Activated naive CD8-positive, alpha-beta T cell treated with anti-CD3 and anti-CD28 coated beads, Interleukin-2, amount 50 U/mL, for 24 hours (primary cell): ENCODE data around the gene TGM1.
"Not testable (repeated sequence)": the region's sequence is repeated elsewhere in the genome, so short reads cannot be mapped to it uniquely, and the experiment has no call there.

Source experiments
- ATAC-seq: fragments of 150-1000 bp; cut with Tn5 transposase; one replicate; pipeline ENCODE4 v1.10.0; 2021
- DNase-seq: peaks from one replicate; pipeline ENCODE4 v3.0.0; 2021
- H3K27ac Mint-ChIP-seq: one replicate; pipeline ENCODE4 v1.8.0; 2021; ENCODE audit warnings: mild to moderate bottlenecking, mixed read lengths
- H3K27me3 Mint-ChIP-seq: one replicate; pipeline ENCODE4 v1.8.0; 2021; ENCODE audit warnings: mixed read lengths
- H3K36me3 Mint-ChIP-seq: one replicate; pipeline ENCODE4 v1.8.0; 2021; ENCODE audit warnings: low read depth, mixed read lengths
- H3K4me1 Mint-ChIP-seq: one replicate; pipeline ENCODE4 v1.8.0; 2021; ENCODE audit warnings: mixed read lengths
- H3K4me3 Mint-ChIP-seq: one replicate; pipeline ENCODE4 v1.8.0; 2021; ENCODE audit warnings: mild to moderate bottlenecking, moderate library complexity, mixed read lengths
- H3K9me3 Mint-ChIP-seq: one replicate; pipeline ENCODE4 v1.8.0; 2021; ENCODE audit warnings: mixed read lengths

The TGM1 gene

DNA sequence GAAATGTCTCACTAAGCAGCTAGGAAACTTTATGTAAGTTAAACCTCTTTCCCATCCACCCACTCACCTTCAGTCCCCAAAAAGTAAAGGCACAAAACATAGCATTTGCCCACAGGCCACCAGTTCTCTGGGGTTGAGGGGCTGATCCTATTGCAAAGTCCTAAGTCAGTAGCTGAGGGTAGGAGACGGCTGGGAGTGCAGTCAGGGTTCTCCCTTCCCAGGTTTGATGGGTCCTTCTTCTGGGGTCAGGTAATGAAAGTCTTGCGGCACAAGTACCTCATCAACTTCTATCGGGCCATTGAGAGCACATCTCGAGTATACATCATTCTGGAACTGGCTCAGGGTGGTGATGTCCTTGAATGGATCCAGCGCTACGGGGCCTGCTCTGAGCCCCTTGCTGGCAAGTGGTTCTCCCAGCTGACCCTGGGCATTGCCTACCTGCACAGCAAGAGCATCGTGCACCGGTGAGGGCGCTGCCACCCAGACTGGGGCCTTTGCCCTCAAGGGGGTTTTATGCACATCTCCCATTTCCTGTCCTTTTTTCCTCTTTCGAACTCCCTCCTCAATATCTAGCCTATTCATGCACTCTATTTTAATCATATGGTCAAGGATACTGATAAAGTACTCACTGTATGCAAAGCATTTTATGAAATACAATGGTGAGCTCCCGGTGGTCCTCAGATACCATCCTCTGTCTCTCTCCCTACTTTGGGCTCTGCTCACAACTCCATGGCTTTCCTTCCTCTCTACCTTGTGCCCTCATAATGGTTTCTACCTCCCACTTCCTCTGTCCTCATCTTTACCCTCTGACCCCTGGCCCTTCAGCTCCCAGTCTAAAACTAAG, 56.5 kb downstream of the TGM1 start:
- ATAC-seq (no peak), DNase-seq (no peak)
- Mint-ChIP-seq H3K27ac (peak overlapping the region; percentile 10), H3K4me3 (no peak overlapping the region), H3K36me3 (peaks cover 76% of the 10 kb centered on the region), H3K27me3 (no peaks in the 10 kb centered on the region), H3K4me1 (peaks cover 34% of the 10 kb centered on the region), H3K9me3 (peaks cover 6% of the 10 kb centered on the region)

DNA sequence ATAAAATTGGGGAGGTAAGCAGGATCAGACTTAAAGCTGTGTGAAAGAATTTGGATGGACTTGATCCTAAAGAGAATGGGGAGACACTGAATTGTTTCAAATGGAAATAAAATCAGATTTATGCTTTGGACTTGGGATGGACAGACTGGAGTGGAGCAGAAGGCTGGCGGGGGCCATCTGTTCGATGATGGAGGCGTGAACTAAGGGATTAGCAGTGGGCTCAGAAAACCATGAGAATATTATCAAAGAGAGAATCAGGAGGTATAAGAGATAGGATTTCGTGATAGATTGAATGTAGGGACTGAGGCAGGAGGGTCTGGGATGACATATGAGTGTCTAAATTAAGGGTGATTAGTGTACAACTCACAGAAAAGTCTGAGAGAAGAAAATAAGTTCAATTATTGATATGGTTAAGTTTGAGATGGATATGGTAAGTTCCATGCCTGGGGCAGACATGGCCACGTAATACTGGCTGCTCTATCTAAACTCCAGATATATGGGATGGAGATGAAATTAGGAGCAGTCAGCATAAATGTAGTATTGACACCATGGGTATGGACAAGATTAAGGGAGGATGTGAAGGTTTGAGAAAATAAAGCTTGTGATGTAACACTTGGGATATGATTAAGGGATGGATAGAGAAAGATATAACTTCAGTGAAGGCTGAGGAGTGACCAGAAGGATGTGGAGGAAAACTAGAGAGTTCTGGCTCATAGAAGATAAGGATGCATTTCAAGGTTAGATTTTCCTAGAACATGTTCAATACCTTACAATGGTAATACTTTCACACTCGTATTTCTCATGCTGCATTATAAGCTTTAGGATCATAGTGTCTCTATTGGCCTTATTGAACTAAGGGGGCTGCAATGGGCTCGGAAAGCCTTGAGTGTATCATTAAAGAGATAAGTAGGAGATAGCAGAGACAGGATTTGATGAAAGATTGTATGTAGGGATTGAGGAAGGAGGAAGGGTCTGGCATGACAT, 58.5 kb downstream of the TGM1 start:
- DNase-seq (no peak), ATAC-seq (no peak)
- H3K27me3 Mint-ChIP-seq: no peaks in the 10 kb centered on the region
- peak overlapping the region; percentile 21 for H3K27ac Mint-ChIP-seq
- peaks cover 73% of the 10 kb centered on the region for H3K36me3 Mint-ChIP-seq
- peaks cover 30% of the 10 kb centered on the region for H3K4me1 Mint-ChIP-seq
- H3K4me3 Mint-ChIP-seq: no peak overlapping the region
- H3K9me3 Mint-ChIP-seq: peaks cover 6% of the 10 kb centered on the region

DNA sequence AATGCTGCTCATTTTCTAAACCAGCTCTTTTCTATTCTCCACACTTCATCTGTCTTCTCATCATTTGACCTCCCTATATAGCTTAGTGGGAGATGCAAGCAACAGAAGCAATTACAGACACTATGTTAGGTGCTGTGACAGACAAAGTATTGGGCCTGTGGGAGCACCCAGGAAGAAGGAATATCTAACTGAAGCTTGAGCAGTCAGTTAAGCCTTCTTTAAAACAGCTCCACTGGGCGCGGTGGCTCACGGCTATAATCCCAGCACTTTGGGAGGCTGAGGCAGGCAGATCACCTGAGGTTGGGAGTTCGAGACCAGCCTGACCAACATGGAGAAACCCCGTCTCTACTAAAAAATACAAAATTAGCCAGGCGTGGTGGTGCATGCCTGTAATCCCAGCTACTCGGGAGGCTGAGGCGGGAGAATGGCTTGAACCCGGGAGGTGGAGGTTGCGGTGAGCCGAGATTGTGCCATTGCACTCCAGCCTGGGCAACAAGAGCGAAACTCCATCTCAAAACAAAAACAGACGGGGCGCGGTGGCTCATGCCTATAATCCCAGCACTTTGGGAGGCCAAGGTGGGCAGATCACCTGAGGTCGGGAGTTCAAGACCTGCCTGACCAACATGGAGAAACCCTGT, 59.6 kb downstream of the TGM1 start:
- not testable (repeated sequence) for H3K27me3 Mint-ChIP-seq, H3K27ac Mint-ChIP-seq, ATAC-seq, H3K9me3 Mint-ChIP-seq, H3K4me3 Mint-ChIP-seq, DNase-seq
- Mint-ChIP-seq H3K36me3 (peaks cover 77% of the 10 kb centered on the region), H3K4me1 (peaks cover 39% of the 10 kb centered on the region)

DNA sequence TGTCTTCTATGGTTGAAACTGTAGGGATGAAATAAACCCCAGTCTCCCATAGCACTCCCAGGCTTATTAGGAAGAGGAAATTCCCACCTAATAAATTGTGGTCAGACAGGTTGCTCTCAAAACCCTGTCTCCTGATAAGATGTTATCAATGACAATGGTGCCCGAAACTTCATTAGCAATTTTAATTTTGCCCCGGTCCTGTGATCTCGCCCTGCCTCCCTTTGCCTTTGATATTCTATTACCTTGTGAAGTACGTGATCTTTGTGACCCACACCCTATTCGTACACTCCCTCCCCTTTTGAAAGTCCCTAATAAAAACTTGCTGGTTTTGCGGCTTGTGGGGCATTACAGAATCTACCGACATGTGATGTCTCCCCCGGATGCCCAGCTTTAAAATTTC, 60.4 kb downstream of the TGM1 start:
- H3K27ac Mint-ChIP-seq, H3K9me3 Mint-ChIP-seq, ATAC-seq, H3K4me3 Mint-ChIP-seq, H3K27me3 Mint-ChIP-seq, DNase-seq: not testable (repeated sequence)
- Mint-ChIP-seq H3K4me1 (peaks cover 38% of the 10 kb centered on the region), H3K36me3 (peaks cover 69% of the 10 kb centered on the region)
